Tibial nerve (tissue), 4 donors: ENCODE measurements around the gene UBE2E2.

Experiments used
- EP300 ChIP-seq, 2 donors: sonication (generic); formaldehyde crosslinking; IDR thresholded peaks; one replicate each; pipeline ENCODE4 v1.6.1; 2017; ENCODE audit warnings: antibody characterized with exemption in 2 of 2, mild to moderate bottlenecking in 1 of 2
- POLR2A ChIP-seq, 2 donors: fragments of 450-650 bp; IDR thresholded peaks; one replicate each; pipeline ENCODE4 v1.6.1; 2017; ENCODE audit warnings: antibody characterized with exemption in 2 of 2, mild to moderate bottlenecking in 2 of 2, moderate library complexity in 2 of 2
- TF ChIP-seq, protein P1 (sequence below), 5 experiments: fragments of 200-600 bp in 3 of 5; fragments of 450-650 bp in 2 of 5; sonication (generic) in 3 of 5; IDR thresholded peaks; one replicate each; pipeline ENCODE4 v1.5.1; 2016 to 2019; ENCODE audit warnings: antibody characterized with exemption in 5 of 5, mild to moderate bottlenecking in 3 of 5, moderate library complexity in 2 of 5

DNA sequence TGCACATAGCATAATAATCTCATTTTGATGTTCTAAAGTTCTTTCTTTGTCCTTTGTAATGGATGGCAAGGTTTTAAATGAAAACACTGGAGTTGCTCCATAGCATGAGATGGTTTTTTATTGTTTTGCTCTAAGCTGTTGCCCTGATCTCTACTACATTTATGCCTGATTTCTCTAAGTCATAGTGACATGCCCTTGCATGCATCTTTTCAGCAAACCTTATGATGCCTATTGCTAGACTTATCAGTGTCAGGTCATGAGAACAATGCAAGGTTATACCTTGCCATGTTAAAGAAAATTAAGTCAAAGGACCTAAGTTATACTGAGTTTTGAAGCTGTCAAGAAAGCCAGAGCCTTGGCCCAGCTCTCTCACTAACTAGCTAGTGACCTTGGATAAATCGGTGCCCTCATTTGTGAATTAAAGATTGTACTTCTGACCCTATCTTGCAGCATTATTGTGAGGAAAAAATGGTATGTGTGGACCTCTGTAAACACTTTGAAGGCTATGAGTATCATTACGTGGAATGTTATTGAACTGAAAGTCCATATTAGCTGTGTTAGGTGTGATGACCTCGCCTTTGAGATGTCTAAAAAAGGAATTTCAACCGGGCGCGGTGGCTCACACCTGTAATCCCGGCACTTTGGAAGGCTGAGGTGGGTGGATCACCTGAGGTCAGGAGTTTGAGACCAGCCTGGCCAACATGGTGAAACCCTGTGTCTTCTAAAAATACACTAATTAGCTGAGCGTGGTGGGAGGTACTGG lies 346.2 kb downstream of the UBE2E2 start:
- TF ChIP-seq, protein P1, sequence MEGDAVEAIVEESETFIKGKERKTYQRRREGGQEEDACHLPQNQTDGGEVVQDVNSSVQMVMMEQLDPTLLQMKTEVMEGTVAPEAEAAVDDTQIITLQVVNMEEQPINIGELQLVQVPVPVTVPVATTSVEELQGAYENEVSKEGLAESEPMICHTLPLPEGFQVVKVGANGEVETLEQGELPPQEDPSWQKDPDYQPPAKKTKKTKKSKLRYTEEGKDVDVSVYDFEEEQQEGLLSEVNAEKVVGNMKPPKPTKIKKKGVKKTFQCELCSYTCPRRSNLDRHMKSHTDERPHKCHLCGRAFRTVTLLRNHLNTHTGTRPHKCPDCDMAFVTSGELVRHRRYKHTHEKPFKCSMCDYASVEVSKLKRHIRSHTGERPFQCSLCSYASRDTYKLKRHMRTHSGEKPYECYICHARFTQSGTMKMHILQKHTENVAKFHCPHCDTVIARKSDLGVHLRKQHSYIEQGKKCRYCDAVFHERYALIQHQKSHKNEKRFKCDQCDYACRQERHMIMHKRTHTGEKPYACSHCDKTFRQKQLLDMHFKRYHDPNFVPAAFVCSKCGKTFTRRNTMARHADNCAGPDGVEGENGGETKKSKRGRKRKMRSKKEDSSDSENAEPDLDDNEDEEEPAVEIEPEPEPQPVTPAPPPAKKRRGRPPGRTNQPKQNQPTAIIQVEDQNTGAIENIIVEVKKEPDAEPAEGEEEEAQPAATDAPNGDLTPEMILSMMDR (IDR thresholded peaks at IDR 0.05), result no peak
- TF ChIP-seq EP300 (IDR thresholded peaks at IDR 0.05) (no peak), POLR2A (IDR thresholded peaks at IDR 0.05) (no peak)
